Activated CD8-positive, alpha-beta memory T cell treated with anti-CD3 and anti-CD28 coated beads for 48 hours (primary cell): Measurements from ENCODE around the gene KAZN.

Source experiments
- DNase-seq, 3 experiments: peaks; one replicate each; pipeline ENCODE4 v3.0.0-alpha.2; 2020; ENCODE audit warnings: low read depth in 2 of 3, low spot score in 2 of 3

Gene KAZN

DNA sequence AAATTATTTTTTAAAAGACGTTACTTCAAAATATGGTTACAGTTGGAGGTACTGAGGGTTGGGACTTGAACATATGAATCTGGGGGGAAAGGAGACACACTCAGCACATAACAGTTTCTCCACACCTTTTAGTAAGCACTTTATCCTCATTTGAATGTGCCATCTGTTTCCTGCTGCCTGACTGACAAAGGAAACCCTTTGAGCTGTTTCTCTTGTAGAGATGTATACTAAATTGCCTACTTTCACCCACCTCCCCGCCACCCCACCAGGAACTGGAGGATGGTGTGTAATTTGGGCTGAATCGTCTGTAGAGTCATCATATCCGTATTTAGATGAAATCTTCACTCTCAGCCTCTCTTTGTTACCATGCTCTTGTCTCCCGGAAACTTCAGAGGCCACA, 108.1 kb downstream of the KAZN start:
- DNase-seq: no peak

DNA sequence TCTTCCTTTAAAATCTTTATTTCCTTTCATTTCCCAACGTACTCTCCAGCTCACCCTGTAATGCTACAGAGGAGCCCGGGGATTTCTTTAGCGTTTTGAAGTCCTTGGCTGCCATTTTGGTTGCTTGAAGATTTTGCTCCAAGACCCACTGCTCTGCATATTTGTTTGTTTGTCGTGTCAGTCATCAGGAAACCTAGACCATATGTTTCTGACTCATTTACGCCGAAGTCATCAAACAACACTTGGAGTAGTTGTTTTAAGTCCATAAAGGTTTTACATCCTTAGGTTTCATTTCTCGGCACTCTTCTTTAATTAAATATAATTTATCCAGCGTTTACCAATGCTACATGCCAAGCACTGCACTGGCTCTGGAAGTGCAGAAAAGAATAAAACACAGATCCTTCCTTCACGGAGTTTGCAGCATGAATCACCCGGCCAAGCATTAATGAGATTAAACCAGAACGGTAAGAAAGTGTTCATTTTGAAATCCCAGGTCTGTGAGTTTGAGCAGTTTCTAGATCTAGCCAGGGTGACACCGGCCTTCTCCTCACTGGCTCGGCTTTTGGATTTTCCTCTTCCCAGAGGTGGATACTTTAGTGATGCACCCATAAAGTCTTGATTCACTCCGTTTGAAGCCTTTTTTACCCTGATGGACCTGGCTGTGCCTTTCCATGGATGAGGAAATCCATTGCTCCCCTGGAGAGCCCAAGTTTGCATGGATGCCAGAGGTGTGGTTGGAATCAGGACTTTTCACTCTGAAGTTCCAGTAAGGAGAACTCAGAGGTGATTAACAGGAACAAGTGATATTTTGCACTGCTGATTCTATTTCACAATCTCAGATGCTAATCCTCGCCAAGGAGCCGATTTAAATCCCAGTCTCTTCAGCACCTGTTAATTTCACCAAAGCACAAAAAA, 109.3 kb downstream of the KAZN start:
- DNase-seq: no peak

DNA sequence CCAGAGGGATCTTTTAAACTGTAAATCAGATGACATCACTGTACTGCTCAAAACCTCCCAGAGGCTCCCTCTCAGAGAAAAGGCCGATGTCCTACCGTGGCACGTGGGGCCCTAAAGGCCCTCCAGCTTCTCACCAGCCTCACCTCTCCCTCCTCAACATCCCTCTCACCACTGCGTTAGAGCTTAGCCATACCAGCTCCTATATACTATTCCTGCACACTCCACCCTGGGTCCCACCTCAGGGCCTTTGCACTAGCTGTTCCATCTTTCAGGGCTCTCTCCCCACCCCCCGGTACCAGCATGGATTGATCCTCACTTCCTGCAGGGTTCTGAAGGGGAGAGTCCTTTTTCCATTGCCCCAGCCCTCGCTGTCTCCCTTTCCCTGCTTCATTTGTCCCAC, 111.8 kb downstream of the KAZN start:
- no peak for DNase-seq

DNA sequence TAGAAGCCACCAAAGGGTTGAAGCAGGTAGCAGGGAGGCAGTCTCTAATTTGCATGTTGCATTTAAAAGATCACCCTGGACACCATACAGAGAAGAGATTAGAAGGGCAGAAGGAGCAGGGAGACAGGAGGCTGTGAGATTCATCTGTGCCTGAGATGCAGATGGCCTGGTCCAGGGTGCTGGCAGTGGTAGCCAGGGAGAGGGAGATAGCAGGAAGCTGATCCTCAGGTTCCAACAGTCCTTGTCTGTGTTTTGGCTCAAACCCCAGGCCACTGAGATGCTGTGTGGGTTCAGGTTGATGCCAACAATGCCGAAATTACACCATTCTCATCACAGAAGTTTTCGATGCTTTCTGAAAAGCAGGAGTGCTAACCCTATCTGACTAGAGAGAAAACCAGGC, 113.7 kb downstream of the KAZN start:
- DNase-seq: no peak

DNA sequence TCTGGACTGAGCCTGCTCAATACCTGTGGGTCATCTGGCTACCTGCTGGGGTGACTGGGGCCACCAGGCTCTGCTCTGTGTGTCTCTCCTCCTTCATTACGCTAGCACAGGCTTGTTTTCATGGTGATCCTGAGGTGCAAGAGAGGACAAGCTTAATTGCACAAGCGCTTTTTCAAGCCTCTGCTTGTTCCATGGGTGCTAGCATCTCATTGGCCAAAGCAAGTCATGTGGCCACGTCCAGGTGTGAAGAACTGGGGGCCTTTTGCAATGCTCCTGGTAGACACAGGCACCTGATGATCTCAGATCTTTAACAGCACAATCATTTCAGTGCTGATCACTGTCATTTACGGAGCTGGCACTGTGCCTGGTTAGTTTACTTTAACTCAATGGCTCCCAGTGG, 114.6 kb downstream of the KAZN start:
- no peak for DNase-seq

DNA sequence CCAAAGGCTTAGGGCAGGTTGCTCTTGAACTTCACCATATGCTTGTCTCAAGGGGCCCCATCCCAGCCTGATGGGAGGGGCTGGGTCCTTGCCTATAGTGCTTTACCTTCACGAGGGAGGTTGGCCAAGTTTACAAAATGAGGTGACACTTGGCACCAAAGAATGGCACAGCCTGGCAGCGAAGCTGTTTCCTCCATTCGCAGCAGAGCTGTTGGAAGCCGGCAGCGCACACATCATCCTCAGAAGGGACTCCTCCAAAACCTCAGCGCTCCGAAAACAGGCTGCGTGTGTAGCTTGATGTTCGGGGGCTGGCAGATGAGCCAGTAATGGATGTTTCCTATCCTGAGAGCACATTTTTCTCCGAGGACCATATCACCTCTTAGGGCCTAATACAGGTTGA, 116.8 kb downstream of the KAZN start:
- no peak for DNase-seq

DNA sequence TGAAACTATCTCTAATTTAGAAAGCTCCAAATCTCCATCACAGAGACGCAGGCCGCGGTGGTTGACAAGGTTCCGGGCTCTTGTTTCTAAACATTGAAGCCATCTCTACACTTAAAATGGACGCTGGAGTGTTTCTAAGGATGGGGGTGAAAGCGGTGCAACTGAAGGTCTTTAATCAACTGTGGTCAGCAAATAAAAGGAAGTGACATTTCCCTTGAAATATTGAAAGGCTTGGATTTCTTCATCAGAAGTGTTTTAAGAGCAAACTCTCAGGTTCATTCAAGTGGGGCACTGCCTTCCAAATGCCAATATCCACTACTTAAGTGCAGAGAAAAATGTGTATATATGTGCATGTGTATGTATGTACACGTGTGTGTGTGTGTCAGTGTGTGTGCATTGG, 117.3 kb downstream of the KAZN start:
- DNase-seq: no peak

DNA sequence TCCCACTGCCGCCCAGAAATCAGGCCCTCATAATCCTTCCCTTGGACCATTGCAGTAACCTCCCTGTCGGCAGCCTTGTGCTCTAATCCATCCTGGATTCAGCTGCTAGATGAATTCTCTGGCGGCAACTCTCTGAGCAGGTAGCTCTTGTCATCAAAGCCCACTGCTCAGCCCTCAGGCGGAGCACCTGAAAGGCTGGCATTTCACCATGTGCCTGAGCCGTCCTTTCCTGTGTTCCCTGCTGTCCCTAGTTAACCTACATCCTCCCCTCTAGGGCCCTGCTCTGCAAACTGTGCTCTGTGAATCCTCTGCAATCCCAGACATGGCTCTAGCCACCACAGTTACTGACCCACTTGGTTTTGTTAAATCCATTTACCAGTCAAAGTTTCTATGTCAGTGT, 118.0 kb downstream of the KAZN start:
- DNase-seq: no peak

DNA sequence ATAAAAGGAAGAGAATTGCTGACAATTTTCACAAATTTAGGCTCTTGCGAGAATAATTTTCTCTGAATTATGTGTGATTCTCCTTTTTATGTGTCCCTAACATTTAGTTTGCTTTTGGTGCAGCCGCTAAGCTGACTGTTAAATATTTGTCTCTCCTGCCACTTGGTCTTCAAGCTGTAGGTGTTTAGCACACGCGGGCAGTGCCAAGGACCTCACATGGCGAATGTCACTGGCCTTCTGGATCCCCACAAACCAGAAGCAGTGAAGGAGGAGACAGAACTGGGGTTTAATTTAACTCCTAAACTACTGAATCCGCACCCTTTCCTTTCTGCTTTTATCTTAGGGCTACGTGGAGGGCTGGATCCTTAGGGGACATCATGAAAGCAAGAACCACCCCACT, 120.0 kb downstream of the KAZN start:
- DNase-seq: no peak

DNA sequence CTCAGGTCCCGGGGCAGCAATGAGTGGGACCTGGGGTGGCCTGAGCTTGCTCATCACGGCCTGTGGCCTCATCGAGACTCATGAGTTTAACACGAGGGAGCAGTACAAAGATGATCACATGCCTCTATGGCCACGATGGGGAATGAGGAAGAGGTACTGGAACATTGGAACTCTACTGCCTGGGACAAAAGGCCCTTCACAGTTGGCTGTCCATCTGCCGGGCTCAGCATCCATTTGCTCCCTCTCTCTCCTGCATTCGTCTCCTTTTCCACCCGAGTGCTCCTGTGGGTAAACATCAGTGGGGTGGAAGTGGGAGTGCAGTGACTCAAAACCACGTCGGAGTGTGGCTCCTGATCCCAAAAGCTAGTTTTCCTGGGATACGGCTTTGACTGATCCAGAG, 124.9 kb downstream of the KAZN start:
- DNase-seq: no peak

DNA sequence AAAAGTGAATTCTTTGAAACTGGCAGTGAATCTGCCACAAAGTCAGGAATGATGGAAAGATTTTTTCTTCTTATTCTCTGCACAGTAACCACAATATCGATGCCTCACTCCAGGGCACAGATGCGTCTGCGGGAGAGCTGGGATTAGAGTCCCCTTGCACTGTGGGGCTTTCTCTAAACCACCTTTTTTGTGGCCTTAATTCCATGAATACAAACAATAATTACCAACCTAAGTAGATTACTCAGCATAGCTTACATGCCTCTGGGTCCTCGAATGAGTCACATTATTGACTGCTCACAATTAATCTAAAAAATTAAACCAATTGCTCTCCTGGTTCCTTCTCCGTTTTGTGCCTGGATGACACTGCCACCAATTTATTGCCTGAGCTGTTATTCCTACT, 125.8 kb downstream of the KAZN start:
- no peak for DNase-seq

DNA sequence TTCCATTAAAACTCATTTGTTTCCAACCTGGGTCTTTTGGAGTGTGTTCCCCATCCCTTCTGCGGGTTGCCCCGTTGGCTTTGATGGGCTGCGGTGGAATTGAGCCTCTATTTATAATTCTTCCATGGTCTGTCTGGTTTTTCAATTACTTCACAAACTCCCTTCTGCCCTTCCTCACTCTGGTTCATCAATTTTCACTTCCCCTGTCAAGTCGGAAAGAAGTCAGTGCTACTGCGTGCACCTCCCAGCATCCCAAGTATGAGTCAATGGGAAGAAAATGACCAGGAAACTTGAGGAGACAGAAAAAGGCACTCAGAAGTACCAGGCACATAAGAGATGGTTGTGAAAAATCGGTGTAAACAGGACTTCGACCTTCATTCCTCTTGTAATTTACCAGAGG, 126.2 kb downstream of the KAZN start:
- no peak for DNase-seq

DNA sequence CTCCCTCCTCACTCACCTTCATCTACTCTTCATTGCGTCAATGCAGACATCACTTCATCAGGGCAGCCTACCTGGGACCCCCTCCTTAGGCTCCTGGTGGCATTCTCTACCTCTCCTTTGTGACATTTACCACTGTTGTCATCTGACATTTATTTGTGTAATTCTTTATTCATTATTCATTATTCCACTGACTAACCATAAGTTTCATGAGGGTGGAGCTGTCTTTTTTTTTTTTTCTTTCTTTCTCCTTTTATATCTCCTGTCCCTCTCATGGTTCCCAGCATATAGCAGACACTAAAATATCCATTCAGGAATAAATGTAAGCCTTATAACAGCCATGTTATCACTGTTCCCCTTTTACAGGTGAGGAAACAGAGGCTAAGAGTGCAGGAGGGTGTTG, 126.8 kb downstream of the KAZN start:
- DNase-seq: no peak

DNA sequence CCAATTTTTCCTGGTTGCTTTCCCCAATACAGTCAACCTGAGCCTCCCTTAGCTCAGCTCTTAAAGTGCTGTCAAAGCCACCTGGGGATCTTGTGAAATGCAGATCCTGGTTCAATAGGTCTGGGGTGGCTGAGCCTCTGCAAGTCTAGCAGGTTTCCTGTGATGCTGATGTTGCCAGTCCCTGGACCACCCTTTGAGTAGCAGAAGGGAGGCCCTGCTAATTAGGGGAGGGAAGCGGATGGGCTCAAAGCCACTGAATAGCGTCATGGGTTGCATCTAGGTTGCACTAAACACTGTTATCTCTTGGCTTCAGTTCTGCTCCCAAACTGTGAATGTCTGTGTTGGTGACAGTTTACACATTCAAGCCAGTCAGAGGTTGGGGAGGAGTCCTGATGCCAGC, 127.2 kb downstream of the KAZN start:
- DNase-seq: no peak

DNA sequence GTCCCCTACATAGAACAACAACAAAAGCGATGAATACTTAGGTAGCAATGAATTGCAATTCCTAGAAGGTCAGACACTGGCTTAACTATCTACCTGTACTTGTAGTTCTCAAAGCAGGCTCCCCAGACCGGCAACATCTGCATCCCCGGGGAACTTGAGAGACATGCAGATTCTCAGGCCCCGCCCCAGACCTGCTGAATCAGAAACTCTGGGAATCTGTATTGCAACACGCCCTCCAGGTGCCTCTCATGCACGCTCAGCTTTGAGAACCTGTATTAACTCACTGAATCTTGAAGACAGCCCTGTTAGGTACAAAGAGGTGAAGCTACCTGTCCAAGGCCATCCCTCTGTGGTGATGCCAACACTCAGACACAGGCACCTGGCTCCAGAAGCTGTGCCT, 128.1 kb downstream of the KAZN start:
- DNase-seq: no peak

DNA sequence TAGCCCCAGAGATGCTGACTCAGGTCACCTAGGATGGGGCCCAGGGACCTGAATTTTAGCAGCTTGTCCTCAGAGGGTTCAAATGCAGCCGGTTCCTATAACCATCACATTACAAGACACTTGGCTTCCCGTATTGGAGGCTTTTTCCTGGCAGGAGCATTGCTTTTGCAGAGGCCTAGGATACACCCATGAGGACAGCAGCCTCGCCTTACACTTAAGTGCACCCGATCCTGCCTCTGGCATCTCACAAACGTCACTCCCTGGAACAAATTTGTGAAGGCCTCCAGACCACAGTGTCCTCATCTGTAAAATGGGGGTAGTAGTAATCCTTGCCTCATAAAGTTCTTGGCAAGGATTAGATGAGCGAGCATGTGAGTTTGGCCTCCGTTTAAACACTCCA, 130.0 kb downstream of the KAZN start:
- no peak for DNase-seq

DNA sequence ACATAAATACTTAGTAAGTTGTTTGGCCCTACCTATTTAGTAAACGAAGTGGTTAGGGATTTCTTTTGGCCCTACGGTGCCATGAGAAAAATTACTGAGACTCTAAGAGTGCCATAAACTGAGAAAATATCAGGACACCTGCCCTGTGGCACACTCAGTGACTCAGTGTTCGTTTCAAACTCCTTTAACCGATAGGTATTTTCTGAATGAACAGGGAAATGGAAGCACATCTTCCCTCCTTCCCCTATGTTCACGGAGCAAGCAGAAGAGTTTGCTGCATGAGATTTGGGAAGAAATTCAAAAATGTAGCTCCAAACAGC, 134.2 kb downstream of the KAZN start:
- no peak for DNase-seq

DNA sequence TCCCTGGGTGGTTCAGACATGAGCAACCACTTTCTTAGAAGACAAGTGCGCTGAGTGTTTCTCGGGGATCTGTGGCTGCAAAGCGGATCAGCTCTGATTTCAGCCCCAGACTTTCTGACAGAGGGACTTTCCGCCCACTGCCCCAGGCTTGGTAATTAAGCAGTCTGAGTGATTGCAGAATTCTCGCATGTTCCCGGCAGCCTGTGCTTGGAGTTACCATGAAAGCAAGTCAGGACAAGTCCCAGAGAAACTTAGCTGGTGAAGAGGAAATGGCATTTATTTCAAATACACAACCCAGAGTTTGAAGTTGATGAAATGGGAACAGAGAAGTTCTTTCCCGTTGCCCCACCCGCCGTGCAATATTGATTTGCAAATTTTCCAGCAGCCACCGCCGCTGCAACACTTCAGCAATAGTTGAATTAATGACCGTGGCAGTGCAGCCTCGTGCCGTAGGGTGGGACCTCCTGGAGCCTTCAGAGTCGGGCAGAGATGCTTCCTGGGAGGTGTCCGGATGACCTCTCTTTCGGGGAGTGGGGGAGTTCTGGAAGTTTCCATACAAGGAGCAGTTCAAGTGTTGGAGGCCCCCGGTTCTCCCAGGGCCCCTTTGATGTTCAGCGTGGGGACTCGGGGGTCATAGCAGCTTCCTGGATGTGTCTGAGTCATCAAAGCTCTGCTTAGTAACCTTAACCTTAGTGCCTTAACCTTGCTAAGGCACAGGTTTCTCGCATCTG, 134.7 kb downstream of the KAZN start:
- DNase-seq: no peak

DNA sequence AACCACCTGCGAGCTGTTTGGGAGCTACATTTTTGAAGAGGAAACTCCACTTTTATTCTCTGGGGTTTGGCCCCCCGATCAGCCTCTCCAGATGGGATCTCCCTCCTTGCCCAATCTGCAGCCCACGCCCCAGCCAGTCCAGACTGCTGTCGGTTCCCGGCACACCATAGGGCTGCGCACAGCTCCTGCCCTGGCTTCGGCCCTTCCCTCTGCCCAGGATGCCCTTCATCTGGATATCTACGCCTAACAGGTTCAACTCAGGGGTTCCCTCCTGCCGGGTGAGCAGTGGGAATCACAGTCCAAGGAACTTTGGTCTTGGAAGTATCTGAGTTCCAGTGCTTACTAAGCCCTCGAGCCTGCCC, 135.3 kb downstream of the KAZN start:
- DNase-seq: no peak

DNA sequence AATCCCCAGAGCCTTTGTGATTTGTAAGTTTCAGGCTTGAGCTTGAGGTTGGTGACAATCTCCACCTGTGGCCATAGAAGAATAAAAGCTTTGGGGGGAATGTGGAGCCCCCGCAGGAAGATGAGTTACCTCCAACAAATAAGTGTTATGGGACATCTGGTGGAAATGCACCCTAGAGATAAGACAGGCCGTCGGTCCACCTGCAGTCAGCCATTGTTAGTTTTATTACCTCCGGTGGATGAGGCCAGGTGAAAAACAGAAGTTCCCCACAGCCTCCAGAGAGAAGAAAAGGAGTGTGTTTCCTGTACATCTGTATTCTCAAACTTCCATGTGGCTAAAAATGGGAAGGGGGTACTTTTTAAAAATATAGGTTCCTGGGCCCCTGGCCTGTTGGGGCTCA, 137.4 kb downstream of the KAZN start:
- no peak for DNase-seq

DNA sequence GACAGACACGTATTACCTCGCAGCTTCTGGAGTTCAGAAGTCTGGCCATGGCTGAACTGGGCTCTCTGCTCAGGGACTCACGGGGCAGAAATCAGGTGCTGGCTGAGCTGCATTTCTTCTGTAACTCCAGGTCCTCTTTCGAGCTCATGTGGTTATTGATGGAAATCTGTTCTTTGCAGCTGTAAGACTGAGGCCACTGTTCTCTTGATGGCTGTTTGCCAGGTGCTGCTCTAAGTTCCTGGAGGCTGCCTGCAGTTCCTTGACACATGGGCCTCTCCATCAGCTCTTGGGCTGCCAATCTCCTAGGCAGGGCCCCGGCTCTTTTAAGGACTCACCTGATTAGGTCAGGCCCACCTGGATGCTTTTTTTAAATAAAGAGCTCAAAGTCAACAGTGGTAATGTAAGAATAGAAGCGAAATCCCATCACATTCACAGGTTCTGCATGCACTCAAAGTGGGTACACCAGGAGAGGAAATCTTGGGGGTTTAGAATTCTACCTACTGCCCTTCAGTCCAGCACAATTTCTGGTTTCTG, 139.1 kb downstream of the KAZN start:
- no peak for DNase-seq

DNA sequence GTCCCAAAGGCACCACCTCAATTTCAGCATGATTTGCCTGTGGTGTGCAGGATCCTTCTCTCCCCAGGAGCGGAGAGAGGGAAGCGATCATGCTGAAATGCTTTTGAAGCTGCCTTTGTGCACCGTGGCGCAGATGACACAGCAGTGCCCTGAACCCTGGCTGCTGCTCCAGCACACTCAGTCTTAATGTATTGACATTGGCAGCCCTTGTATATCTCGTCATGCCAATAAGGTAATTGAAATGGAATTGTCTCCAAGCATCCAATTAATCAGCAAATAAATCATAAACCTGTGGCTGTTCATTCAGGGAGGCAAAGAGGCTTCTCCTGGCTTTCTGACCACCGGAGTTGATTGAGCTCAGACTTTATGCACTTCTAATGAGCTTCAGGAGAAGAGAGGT, 139.8 kb downstream of the KAZN start:
- DNase-seq: no peak

DNA sequence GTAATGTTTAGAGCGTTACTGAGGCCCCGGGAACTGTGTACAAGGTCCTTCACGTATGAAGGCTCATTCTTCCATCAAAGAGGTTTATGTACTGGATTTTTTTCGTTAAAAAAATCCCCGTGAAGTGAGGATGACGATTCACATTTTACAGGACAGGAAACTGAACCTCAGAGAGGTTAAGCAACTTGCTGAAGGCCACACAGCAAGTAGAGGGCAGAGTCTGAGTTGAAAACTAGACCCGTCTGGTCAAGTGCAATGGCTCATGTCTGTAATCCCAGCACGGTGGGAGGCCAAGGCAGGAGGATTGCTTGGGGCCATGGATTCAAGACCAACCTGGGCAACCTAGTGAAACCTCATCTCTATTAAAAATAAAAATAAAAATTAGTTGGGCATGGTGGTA, 140.2 kb downstream of the KAZN start:
- DNase-seq: no peak
